Body of pancreas (tissue), 4 donors: ENCODE results near the gene NUDT15.

Source experiments
- POLR2A ChIP-seq, 3 donors: fragments of 450-650 bp; IDR thresholded peaks; one replicate each; pipeline ENCODE4 v1.6.1; 2016; ENCODE audit warnings: antibody characterized with exemption in 3 of 3, mild to moderate bottlenecking in 2 of 3
- TF ChIP-seq, protein P1 (sequence below), 7 experiments: fragments of 450-650 bp in 4 of 7; fragments of 200-600 bp in 3 of 7; sonication (generic) in 3 of 7; IDR thresholded peaks; one replicate each; pipeline ENCODE4 v1.5.1; 2016 to 2019; ENCODE audit warnings: antibody characterized with exemption in 7 of 7

DNA sequence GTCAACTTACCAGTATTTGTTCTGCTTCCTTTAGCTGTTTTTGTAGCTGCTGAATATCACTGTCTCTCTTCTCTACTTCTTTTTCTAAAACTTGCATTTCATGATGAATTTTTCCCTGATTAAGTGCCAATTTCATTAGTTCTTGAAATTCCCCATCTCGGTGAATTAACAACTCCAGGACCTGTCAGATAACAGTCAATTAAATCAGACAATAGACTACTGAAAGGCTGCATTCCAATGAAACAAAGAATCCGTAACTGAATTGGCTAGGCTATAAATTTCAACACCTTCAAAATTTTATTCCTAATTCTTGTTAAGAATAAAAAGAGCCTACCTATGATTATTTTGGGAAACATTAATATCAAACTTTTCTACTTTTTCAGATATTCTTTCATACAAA is 48.7 kb downstream of the NUDT15 start:
- TF ChIP-seq, protein P1, sequence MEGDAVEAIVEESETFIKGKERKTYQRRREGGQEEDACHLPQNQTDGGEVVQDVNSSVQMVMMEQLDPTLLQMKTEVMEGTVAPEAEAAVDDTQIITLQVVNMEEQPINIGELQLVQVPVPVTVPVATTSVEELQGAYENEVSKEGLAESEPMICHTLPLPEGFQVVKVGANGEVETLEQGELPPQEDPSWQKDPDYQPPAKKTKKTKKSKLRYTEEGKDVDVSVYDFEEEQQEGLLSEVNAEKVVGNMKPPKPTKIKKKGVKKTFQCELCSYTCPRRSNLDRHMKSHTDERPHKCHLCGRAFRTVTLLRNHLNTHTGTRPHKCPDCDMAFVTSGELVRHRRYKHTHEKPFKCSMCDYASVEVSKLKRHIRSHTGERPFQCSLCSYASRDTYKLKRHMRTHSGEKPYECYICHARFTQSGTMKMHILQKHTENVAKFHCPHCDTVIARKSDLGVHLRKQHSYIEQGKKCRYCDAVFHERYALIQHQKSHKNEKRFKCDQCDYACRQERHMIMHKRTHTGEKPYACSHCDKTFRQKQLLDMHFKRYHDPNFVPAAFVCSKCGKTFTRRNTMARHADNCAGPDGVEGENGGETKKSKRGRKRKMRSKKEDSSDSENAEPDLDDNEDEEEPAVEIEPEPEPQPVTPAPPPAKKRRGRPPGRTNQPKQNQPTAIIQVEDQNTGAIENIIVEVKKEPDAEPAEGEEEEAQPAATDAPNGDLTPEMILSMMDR (IDR thresholded peaks at IDR 0.05): no peak
- TF ChIP-seq POLR2A (IDR thresholded peaks at IDR 0.05): no peak
